ENCODE measurements around the gene AUH.

AUH gene

DNA sequence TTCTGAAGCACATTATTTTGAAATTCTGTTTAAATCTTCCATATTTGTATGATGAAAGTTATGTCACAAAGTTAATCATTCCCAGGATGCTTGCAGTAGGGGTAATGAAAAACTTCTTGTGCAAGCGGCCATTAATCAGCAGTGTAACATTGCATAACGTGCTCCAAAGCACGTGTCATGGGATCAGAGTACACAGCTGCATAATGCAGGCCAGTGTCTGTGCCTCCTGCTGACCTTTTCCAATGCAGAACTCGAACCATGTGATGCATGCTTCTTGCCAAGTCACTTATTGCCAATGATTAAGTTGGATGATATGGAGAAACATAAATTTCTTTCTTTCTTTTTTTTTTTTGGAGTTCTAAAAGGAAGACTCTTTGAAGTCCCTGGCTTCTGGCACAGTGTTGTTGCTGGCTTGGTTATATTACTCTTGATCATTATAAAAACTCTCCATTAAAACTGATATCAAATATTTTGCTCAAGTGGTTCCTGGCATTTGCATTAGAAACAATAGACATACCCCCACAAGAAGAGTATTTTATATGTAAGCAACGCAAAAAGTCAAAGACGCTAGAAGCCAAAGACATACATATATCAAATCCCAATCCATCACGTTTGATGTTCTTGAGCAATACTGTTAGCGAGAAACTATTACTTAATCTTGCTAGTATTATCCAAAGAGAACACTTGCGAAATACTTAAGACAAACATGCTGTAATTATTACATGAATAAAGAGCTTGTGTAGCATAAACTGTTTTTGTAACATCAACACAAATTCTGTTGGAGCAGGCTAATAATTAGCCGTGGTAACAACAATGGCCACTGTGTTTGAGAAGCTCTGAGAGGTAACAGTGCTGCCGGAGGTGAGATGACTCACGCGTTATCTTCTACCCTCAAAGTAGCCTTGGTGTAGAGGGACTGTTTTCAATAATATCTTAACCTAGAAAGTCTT lies 164.2 kb downstream of the AUH start:
- no peaks in the 10 kb centered on the region for H3K27me3 Mint-ChIP-seq
- H3K4me1 Mint-ChIP-seq (ENCODE audit: low read depth): peaks cover 51% of the 10 kb centered on the region
- peaks cover 13% of the 10 kb centered on the region for H3K9me3 Mint-ChIP-seq (ENCODE audit: low read depth)
- peaks cover 23% of the 10 kb centered on the region for H3K36me3 Mint-ChIP-seq
- no peak overlapping the region for H3K27ac Mint-ChIP-seq
- H3K4me3 Mint-ChIP-seq: no peak overlapping the region

DNA sequence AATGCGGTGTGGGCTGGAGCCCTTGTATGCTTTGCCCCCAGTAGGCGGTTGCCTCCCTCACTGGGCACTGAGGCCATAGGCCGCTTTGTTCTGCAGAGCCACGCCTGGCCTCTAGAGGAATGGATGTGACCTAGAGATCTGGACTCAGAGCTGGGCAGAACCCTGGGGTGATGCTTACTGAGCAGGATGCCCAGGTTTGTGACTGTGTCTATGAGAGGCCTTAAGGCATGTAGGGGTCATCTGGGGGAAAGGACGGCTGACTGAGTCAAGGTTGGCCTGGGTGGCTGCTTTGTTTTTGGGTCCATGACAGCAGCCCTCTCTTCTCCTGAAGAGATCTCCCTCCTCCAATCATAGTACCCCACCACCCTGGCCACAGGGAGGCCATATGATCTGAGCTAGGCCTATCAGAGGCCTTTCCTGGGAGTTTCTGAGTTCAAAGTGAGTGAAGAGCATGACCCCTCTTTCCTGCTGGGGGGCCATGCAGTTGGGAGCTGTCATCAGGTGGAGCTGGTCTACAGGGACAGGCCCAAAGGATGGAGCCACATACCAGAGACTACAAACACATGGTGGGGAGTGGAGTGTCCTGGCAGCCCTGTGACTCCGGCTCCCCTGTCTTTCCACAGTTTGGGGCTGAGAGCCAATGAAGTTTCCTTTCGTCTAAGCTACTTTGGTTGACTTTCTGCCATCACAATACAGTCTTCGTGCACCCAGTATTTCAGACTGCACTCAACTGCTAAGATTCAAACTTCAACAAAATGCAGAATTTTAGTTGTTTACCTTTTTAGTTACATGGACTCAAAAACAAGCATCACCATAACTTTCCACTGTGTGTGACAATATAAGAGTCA lies 165.4 kb downstream of the AUH start:
- H3K4me3 Mint-ChIP-seq: no peak overlapping the region
- peak overlapping the region; percentile 54 for H3K27ac Mint-ChIP-seq
- H3K9me3 Mint-ChIP-seq (ENCODE audit: low read depth): peaks cover 12% of the 10 kb centered on the region
- peaks cover 18% of the 10 kb centered on the region for H3K36me3 Mint-ChIP-seq
- H3K27me3 Mint-ChIP-seq: no peaks in the 10 kb centered on the region
- peaks cover 62% of the 10 kb centered on the region for H3K4me1 Mint-ChIP-seq (ENCODE audit: low read depth)

DNA sequence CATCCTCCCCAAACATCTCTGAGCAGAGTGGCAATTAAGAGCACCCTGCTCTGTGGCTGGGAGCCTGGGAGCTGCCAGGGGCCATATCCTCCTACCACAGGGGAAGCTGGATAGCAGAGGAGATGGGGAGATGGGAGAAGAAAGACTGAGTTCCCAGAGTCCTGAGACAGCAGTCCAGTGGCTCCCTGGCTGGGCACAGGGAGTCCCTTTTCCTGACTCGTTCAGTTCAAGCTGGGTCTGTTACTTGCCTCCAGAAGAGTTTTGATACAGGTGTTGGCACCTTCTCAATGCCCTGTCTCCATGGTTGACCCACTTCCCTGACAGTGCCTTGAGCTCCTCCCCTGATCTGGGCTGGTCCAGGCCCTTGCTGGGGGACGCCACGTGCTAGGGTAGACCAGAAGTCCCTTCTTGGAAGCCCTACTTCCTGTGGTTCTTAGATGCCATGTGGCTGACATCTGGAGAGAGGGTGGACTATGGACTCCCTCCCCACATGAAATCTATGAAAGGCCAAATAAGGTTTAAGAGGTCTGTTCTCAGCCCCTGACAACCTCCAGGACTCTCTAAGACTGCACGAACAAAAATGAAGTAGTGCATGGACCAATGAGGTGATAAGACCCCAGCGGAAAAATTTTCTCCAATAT lies 166.2 kb downstream of the AUH start:
- Mint-ChIP-seq H3K27ac (peak overlapping the region; percentile 99), H3K27me3 (no peaks in the 10 kb centered on the region), H3K36me3 (peaks cover 10% of the 10 kb centered on the region), H3K4me1 (ENCODE audit: low read depth) (peaks cover 59% of the 10 kb centered on the region), H3K9me3 (ENCODE audit: low read depth) (peaks cover 3% of the 10 kb centered on the region), H3K4me3 (peak overlapping the region; percentile 84)

DNA sequence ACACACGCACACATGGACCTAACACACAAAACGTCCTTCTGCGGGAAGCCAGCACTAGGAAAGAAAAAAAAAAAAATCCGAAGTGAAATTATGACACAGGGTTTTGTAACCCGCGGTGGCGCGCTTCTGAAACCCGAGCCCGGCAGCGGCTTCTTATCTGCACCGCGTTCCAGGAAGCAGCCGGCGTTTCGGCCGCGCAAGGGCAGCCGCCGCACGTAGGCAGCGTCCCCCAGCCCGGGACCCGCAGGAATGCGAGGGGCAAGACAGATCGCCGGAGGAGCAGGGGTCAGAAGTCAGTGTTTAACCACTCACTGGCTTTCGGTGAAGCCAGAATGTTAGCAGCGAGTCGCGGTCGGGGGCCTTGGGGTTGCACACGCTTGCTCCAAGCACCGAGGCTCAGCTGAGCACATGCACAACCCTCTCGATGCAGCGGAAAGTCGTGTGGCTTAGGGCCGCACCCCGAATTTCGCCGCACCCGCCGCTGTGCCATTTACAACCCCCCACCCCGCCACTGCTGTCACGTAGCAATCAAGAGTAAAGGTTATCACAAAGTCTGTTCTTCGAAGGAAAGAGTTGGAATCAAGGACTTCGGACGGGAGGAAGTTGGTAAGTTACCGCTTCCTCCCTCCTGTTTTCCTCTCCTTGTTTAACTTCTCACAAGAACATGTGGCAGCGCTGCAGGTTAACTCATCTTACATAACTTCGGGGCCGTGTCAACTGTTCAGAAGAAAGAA lies 167.9 kb downstream of the AUH start:
- no peaks in the 10 kb centered on the region for H3K9me3 Mint-ChIP-seq (ENCODE audit: low read depth)
- peak overlapping the region; percentile 84 for H3K4me3 Mint-ChIP-seq
- H3K27me3 Mint-ChIP-seq: no peaks in the 10 kb centered on the region
- H3K27ac Mint-ChIP-seq: peak overlapping the region; percentile 99
- peaks cover 55% of the 10 kb centered on the region for H3K4me1 Mint-ChIP-seq (ENCODE audit: low read depth)
- peaks cover 2% of the 10 kb centered on the region for H3K36me3 Mint-ChIP-seq

DNA sequence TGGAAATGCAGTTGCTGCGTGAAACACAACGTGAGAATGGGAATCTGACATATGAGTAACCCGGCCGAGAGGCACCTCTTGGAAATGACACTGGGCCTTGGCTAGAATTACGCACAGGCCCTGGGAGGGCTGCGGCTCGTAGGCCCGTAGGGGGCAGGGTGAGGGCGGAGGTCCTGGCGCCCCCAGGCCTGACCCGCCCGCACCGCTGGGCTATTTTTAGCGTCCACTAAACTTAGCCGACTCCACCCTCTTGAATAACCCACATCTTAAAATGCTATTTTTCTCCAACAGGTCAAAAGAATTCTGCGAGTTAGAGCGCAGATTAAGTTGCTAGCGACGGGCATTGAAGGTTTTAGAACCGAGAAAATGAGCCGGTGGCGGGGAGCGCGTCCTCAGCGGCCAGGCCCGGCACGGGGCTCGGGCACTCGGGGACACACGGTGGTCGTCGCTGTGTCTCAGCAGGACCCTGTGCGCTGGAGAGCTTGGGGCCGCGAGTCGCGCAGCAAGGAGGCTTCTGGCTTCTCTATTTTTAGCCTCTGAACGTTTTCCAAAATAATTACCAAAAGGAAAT lies 168.5 kb downstream of the AUH start:
- Mint-ChIP-seq H3K36me3 (no peaks in the 10 kb centered on the region), H3K9me3 (ENCODE audit: low read depth) (no peaks in the 10 kb centered on the region), H3K4me1 (ENCODE audit: low read depth) (peaks cover 52% of the 10 kb centered on the region), H3K27me3 (no peaks in the 10 kb centered on the region), H3K27ac (peak overlapping the region; percentile 99), H3K4me3 (peak overlapping the region; percentile 84)

DNA sequence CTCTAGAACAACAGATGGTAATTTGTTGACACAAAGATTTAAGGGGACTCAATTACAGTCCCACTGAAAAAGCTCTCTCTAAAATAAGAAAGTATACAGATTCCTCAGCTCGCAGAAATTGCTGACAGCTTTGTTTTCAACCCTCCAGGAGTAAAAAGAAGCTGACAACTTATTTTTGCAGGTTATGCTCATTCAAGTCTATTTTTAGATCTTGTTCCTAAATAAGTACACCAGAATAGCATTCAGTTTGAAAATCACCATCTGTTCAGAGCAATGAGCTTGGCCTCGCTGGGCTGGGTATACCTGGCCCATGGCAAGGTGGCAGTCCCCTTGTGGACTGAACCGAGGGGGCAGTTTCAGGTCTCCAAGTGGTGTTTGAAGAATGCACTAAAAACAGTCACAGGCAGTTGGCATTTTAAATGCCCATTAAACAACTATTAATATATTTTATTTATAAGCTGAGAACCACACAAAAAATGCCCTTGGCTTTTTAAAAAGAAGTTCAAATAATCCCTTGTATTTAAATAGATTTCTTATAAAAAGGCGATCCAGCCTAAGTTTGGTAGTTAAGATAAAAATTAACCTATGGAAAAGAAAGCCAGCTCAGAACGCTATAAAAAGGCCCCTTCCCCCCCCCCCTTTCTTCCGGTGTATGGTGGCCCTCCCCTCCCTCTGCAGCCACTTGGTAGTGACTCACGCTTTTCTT lies 169.2 kb downstream of the AUH start:
- peak overlapping the region; percentile 99 for H3K27ac Mint-ChIP-seq
- H3K36me3 Mint-ChIP-seq: no peaks in the 10 kb centered on the region
- peaks cover 48% of the 10 kb centered on the region for H3K4me1 Mint-ChIP-seq (ENCODE audit: low read depth)
- no peaks in the 10 kb centered on the region for H3K27me3 Mint-ChIP-seq
- H3K9me3 Mint-ChIP-seq (ENCODE audit: low read depth): no peaks in the 10 kb centered on the region
- peak overlapping the region; percentile 84 for H3K4me3 Mint-ChIP-seq

DNA sequence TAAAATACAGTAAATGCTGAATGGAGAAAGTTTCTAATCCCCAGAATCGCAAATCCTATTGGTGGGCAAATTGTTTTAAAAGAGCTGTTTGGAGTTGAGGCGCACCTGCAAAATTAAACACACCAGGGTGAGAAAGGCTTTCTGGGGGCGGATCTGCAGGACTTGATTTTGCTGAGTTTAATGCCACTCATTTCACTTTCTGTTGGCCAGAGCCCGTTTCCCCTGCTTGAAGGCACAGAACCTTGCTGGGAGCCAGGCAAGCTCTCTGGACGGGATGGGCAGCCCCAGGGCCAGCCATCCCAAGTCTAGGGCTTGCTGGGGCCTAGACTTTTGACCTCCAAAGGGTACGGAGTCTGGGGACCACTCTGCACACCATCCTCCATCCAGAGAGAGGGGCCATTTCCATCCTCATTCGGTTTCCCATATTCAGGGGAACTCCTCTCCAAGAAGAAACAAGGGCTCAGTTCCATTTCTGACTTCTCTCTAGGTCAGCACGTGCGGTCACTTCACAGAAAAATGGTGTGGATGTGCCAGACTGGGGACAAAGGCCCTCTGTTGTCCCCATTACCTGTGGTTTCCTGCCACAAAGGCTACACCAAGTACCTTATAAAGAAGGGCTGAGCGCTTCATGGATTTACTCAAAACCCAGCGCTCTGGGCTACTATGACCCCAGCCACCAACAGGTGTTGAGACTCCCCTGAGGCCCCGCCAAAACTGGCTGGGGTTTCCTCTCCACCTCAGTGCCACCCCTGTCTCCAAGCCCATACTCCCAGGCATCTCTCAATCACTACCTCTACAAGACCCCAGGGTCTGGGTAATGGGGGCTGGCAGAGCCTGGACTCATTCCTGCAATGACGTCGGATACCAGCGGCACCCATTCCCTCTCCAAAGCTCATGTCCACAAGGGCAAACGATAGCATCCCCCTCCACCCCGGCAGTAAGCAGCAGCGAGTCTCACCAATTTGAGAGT lies 170.0 kb downstream of the AUH start:
- no peaks in the 10 kb centered on the region for H3K9me3 Mint-ChIP-seq (ENCODE audit: low read depth)
- H3K27ac Mint-ChIP-seq: peak overlapping the region; percentile 99
- no peaks in the 10 kb centered on the region for H3K36me3 Mint-ChIP-seq
- H3K4me1 Mint-ChIP-seq (ENCODE audit: low read depth): peaks cover 55% of the 10 kb centered on the region
- peak overlapping the region; percentile 72 for H3K4me3 Mint-ChIP-seq
- H3K27me3 Mint-ChIP-seq: no peaks in the 10 kb centered on the region

DNA sequence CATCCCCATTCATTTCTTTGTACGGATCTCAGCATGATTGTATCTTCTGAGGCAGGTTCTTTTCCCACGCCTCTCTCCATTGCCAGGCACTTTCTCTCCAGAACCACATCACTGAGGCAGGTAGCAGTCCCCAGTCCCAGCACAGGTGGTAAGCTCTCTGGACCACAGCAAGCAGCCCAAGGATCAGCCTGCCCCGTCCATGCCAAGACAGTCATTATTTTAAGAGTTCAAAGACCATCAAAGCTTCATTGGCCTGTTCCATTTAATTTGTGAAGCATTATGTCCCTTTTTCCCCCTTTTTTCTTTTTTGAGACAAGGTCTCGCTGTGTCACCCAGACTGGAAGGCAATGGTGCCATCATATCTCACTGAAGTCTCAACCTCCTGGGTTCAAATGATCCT lies 171.7 kb downstream of the AUH start:
- Mint-ChIP-seq H3K27ac (peak overlapping the region; percentile 62), H3K4me3 (no peak overlapping the region), H3K27me3 (no peaks in the 10 kb centered on the region), H3K9me3 (ENCODE audit: low read depth) (no peaks in the 10 kb centered on the region), H3K4me1 (ENCODE audit: low read depth) (peaks cover 53% of the 10 kb centered on the region), H3K36me3 (no peaks in the 10 kb centered on the region)

DNA sequence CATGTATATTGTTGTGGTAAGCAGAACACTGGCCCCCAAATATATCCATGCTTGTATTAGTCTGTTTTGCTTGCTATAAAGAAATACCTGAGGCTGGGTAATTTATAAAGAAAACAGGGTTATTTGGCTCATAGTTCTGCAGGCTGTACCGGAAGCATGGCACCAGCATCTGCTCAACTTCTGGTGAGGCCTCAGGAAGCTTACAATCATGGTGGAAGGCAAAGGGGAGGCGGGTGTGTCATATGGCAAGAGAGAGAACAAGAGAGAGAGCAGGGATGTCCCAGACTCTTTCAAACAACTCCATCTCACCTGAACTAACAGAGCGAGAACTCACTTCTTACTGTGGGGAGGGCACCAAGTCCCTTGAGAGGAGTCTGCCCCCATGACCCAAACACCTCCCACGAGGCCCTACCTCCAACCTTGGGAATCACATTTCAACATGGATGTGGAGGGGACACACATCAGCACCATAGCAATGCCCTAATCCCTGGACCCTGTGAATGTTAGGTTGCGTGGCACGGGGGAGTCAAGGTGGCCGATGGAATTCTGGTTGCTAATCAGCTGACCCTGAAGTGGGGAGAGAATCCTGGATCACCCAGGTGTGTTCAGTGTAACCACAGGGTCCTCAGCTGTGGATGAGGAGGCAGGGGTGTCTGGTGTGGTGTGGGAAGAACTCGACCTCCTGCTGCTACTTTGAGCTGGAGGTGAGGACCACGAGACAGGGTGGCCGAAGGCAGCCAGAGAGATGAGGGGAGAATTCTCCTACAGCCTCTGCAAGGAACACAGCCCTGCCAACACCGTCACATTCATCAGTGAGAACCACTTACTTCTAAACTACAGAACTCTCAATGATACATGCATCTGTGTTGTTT lies 172.8 kb downstream of the AUH start:
- Mint-ChIP-seq H3K4me1 (ENCODE audit: low read depth) (peaks cover 42% of the 10 kb centered on the region), H3K36me3 (no peaks in the 10 kb centered on the region), H3K27ac (peak overlapping the region; percentile 41), H3K4me3 (no peak overlapping the region), H3K9me3 (ENCODE audit: low read depth) (no peaks in the 10 kb centered on the region), H3K27me3 (no peaks in the 10 kb centered on the region)

DNA sequence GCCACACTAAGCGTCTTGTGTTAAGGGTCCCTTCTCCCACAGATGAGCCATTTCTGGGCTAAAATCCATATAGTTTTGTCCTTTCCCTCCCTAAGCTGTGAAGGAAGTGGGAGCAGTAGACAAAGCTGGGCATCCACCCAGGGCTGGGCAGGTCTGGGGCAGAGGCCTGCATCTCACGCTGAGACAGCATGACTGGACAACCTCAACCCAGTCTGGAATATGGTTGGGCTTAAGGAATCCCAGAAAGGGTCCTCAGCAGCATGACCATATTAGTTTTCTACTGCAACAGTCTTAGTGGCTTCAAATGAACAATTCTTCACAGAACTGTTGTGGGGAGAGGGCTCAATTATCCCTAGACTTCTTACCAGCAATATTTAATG lies 173.8 kb downstream of the AUH start:
- H3K9me3 Mint-ChIP-seq (ENCODE audit: low read depth): no peaks in the 10 kb centered on the region
- no peaks in the 10 kb centered on the region for H3K36me3 Mint-ChIP-seq
- no peak overlapping the region for H3K27ac Mint-ChIP-seq
- no peak overlapping the region for H3K4me3 Mint-ChIP-seq
- peaks cover 34% of the 10 kb centered on the region for H3K4me1 Mint-ChIP-seq (ENCODE audit: low read depth)
- H3K27me3 Mint-ChIP-seq: no peaks in the 10 kb centered on the region

DNA sequence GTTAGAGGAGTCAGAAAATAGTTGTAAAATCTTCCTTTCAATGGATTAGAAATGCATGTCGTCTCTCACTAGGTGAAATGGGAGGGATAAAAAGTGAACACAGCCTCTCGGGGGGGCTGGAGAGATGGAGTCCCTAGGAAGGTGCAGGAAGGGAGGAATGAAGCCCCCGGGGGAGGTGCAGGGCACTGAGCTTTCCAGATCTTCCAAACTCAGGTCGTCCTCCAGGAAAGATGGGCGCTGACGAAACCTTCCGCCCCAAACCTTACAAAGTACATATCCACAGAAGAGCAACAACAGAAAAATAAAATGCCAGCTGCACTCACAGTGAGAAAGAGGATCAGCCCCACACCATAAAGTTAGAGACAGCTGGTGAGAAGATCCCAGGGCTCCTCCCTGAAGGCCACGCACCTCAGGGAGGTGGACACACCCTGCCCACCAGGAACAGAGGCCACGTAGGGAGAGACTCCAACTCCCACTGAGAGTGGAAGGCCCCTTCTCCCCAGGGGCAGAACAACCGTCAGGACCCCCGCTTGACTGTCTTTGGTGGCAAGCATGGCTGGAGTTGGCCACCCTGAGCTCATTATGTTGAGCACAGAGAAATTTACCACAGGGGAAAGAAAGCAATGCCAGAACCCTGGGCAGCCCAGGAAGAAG lies 174.3 kb downstream of the AUH start:
- Mint-ChIP-seq H3K27ac (peak overlapping the region; percentile 72), H3K4me3 (no peak overlapping the region), H3K4me1 (ENCODE audit: low read depth) (peaks cover 32% of the 10 kb centered on the region), H3K27me3 (no peaks in the 10 kb centered on the region), H3K36me3 (peaks cover 2% of the 10 kb centered on the region), H3K9me3 (ENCODE audit: low read depth) (no peaks in the 10 kb centered on the region)

Data from activated naive CD8-positive, alpha-beta T cell (primary cell).